Kidney (tissue), 14 donors: ENCODE results near the gene RNF180. TPM values are rescaled to one million over a fixed set of nuclear protein-coding genes. Genes with fewer than 3 reads are reported as not detected.

Experiments
- DNase-seq, 5 donors: peaks; one replicate each; pipeline ENCODE4 v3.0.0-alpha.2; 2013 to 2020
- FAIRE-seq: peaks from 2 replicates; lab custom pipeline; 2012; peaks lifted over from hg19 to GRCh38; lab: Jason Lieb, UNC
- H3K27ac ChIP-seq, 2 donors: one replicate each; pipeline ENCODE4 v1.7.0; 2013; ENCODE audit warnings: low read depth in 2 of 2, low read length in 2 of 2, inconsistent platforms in 1 of 2
- H3K27me3 ChIP-seq: one replicate; pipeline ENCODE4 v1.7.1; 2013; ENCODE audit warnings: low read length, inconsistent platforms; ENCODE audit not compliant: control insufficient read depth, insufficient read depth
- H3K36me3 ChIP-seq, 3 donors: one replicate each; pipeline versions ENCODE4 v1.7.0 to v1.7.1; 2013; ENCODE audit warnings: low read length in 3 of 3, control low read depth in 1 of 3, inconsistent platforms in 1 of 3; ENCODE audit not compliant: insufficient read depth in 3 of 3, control insufficient read depth in 2 of 3
- H3K4me1 ChIP-seq, 3 donors: one replicate each; pipeline versions ENCODE4 v1.7.0 to v1.7.1; 2013; ENCODE audit warnings: low read length in 3 of 3, inconsistent platforms in 1 of 3, low read depth in 1 of 3; ENCODE audit not compliant: control insufficient read depth in 2 of 3, insufficient read depth in 2 of 3
- H3K4me3 ChIP-seq, 3 donors: one replicate each; pipeline versions ENCODE4 v1.7.0 to v1.8.1; 2013; ENCODE audit warnings: low read length in 3 of 3, control low read depth in 1 of 3, inconsistent platforms in 1 of 3
- H3K9ac ChIP-seq, 3 donors: one replicate each; pipeline versions ENCODE4 v1.7.0 to v1.7.1; 2013; ENCODE audit warnings: low read length in 3 of 3, control low read depth in 1 of 3, inconsistent platforms in 1 of 3
- H3K9me3 ChIP-seq, 3 donors: one replicate each; pipeline versions ENCODE4 v1.7.0 to v1.7.1; 2013; ENCODE audit warnings: low read length in 3 of 3, control low read depth in 1 of 3, inconsistent platforms in 1 of 3; ENCODE audit not compliant: control insufficient read depth in 2 of 3, insufficient read depth in 1 of 3
- CTCF ChIP-seq: IDR thresholded peaks from 3 replicates; pipeline ENCODE4 v1.5.1; 2012; ENCODE audit warnings: mild to moderate bottlenecking, moderate library complexity, borderline replicate concordance; ENCODE audit not compliant: insufficient read depth; ENCODE audit errors: extremely low read depth
- intact Hi-C: fragments of 100-400 bp; cut with DNase I; formaldehyde crosslinking; loops from one replicate; pipeline ENCODE4 v1.11.1; 2022
- polyA plus RNA-seq: library from polyadenylated mRNA; stranded (reverse); fragments of 350-450 nt; fragmentation: Illumina TruSeq; extraction: RNeasy Lipid Tissue Mini Kit (QIAGEN cat#74804); gene quantifications from one replicate; pipeline ENCODE4 v1.2.3, GENCODE V29; 2014; ENCODE audit warnings: low read depth, low replicate concordance; ENCODE audit not compliant: insufficient read depth
- total RNA-seq: library from RNA; stranded (reverse); fragmentation: NEBNext Ultra II Directional; extraction: Animal tissue kit (Norgen Biotek cat#: 25700); gene quantifications from one replicate; pipeline ENCODE4 v1.2.1, GENCODE V29; 2021
- donor health status: control.
- donor health status: control.
- donor health status: control.
- donor health status: control.
- donor health status: control.
- donor health status: DM: yes; HTN: yes; CAD: no.
- donor health status: Normal renal cell carcinoma (clear cell type).

The RNF180 gene
- total and polyA plus RNA-seq, 2 donors from 2014 or later, result 3.8 to 23.0 TPM

DNA sequence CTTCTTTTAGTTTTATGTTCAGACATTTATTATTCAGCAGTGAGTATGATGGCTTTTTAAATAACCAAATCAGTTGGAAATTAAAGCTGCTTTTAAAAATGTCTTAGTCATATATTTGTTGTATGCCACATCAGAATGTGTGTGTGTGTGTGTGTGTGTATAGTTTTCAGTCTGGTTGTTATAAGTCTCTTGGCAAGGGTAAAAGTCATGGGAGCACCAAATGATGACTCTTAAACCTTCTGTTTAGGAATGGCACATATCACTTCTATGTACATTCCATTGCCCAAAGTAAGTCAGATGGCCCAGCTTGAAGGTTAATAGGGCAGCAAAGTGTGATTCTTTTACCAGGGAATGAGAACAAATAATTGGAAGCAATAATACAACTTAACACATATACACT lies 135.9 kb downstream of the RNF180 start:
- Histone ChIP-seq H3K27me3 (no peaks in the 10 kb centered on the region), H3K27ac (no peak overlapping the region), H3K4me1 (no peaks in the 10 kb centered on the region), H3K9me3 (no peaks in the 10 kb centered on the region), H3K36me3 (no peaks in the 10 kb centered on the region), H3K4me3 (no peak overlapping the region), H3K9ac (no peak overlapping the region)
- FAIRE-seq, result no peak
- intact Hi-C loops, result no loop called here
- no peak for DNase-seq
- no peak for TF ChIP-seq CTCF

DNA sequence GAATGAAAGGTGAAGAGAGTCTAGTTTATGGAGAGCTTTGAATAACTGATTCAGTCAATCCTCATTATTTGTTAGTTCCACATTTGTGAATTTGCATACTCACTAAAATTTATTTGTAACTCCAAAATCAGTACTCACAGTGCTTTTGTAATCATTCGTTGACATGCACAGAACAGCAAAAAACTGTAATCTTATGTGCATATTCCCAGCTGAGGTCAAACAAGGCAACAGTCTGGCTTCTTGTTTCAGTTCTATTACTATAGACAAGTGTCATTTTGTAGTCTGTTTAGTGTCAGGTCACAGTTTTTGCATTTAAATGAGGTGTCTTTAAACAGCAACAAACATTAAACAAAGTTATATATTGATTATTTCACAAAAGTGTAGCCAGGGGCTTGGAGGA lies 142.5 kb downstream of the RNF180 start:
- no peaks in the 10 kb centered on the region for H3K27me3 ChIP-seq
- DNase-seq, result no peak
- no peak overlapping the region for H3K9ac ChIP-seq
- no peak overlapping the region for H3K27ac ChIP-seq
- no peaks in the 10 kb centered on the region for H3K4me1 ChIP-seq
- H3K9me3 ChIP-seq, result no peaks in the 10 kb centered on the region
- no peak for TF ChIP-seq CTCF
- H3K36me3 ChIP-seq, result no peaks in the 10 kb centered on the region
- H3K4me3 ChIP-seq, result no peak overlapping the region
- no peak for FAIRE-seq
- intact Hi-C loops, result no loop called here

DNA sequence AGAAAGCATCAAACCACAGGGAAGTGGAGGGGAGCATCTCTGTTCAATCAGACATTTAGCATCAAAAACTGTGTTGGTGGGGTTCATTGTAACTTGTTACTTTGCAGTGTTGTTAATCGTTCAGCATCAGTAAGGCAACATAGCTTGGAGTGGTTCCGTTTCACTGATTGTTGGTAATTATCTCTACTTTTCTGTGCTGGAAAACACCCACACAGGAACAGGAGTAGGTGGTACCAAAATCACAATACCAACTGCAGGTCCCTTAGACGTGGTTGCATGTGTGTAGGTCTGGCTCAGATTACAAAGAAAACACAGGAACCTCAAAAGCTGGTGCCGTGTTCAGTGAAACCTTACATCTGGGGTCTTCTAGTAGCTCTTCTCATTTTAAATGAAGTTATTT lies 146.8 kb downstream of the RNF180 start:
- H3K36me3 ChIP-seq, result no peaks in the 10 kb centered on the region
- intact Hi-C loops, result no loop called here
- DNase-seq (peak in 3 of 5 donors; percentile 20 to 58 (median 56)), FAIRE-seq (no peak)
- H3K4me1 ChIP-seq, result no peaks in the 10 kb centered on the region
- H3K27me3 ChIP-seq, result no peaks in the 10 kb centered on the region
- H3K9me3 ChIP-seq, result no peaks in the 10 kb centered on the region
- no peak overlapping the region for H3K9ac ChIP-seq
- no peak for TF ChIP-seq CTCF
- no peak overlapping the region for H3K27ac ChIP-seq
- H3K4me3 ChIP-seq, result no peak overlapping the region

GRCh38 chr5:64315778-64316177 lies 150.1 kb downstream of the RNF180 start:
- Histone ChIP-seq H3K27me3 (no peaks in the 10 kb centered on the region), H3K9ac (no peak overlapping the region), H3K4me1 (no peaks in the 10 kb centered on the region), H3K4me3 (no peak overlapping the region), H3K36me3 (no peaks in the 10 kb centered on the region), H3K9me3 (no peaks in the 10 kb centered on the region), H3K27ac (no peak overlapping the region)
- no peak for DNase-seq
- TF ChIP-seq CTCF, result no peak
- intact Hi-C loops, result no loop called here
- no peak for FAIRE-seq
